Right lobe of liver (tissue), 6 donors: ENCODE measurements around the gene SLC35F4. TPM values are rescaled to one million over a fixed set of nuclear protein-coding genes. Genes with fewer than 3 reads are reported as not detected.

Source experiments
- ATAC-seq, 4 donors: fragments of 200-7000 bp; cut with Tn5 transposase; one replicate each; pipeline ENCODE4 v1.9.1; 2020; ENCODE audit warnings: mild to moderate bottlenecking in 4 of 4, moderate library complexity in 4 of 4
- DNase-seq, 3 donors: peaks; one replicate each; pipeline ENCODE4 v3.0.0-alpha.2; 2020
- H3K27ac ChIP-seq, 3 donors: fragments of 200-600 bp; one replicate each; pipeline ENCODE4 v1.8.0; 2022
- H3K27me3 ChIP-seq, 2 donors: fragments of 200-600 bp; one replicate each; pipeline ENCODE4 v1.8.0; 2022
- H3K36me3 ChIP-seq, 4 donors: fragments of 200-600 bp; sonication (generic) in 1 of 4; one replicate each; pipeline versions ENCODE4 v1.5.1 to v1.8.0; 2017 to 2022; ENCODE audit warnings: control low read depth in 1 of 4
- H3K4me1 ChIP-seq, 4 donors: fragments of 200-600 bp; sonication (generic) in 1 of 4; one replicate each; pipeline versions ENCODE4 v1.5.1 to v1.8.0; 2017 to 2022; ENCODE audit warnings: control low read depth in 1 of 4
- H3K4me3 ChIP-seq, 3 donors: fragments of 200-600 bp; one replicate each; pipeline ENCODE4 v1.8.0; 2022
- H3K9me3 ChIP-seq, 4 donors: fragments of 200-600 bp; sonication (generic) in 1 of 4; one replicate each; pipeline versions ENCODE4 v1.5.1 to v1.8.0; 2017 to 2022; ENCODE audit warnings: control low read depth in 1 of 4
- POLR2A ChIP-seq: fragments of 450-650 bp; IDR thresholded peaks from one replicate; pipeline ENCODE4 v1.6.1; 2017; ENCODE audit warnings: antibody characterized with exemption, mild to moderate bottlenecking
- WGBS: methylation state at CpG from one replicate; pipeline ENCODE4 v1.1.6; 2018; ENCODE audit warnings: low coverage, low lambda C conversion rate; ENCODE audit not compliant: insufficient coverage; ENCODE audit errors: missing lambda C conversion rate; 5-methylcytosine and 5-hydroxymethylcytosine counted together
- intact Hi-C, 2 donors: fragments of 100-400 bp; cut with DNase I; formaldehyde crosslinking; loops; one replicate each; pipeline versions ENCODE4 v1.11.2 to v1.14.1; 2022
- total RNA-seq, 6 experiments: library from RNA; depleted of rRNA in 2 of 6; stranded (reverse); fragments of >200 nt in 2 of 6; fragmentation: NEBNext Ultra II Directional in 3 of 6; extraction: Animal tissue kit (Norgen Biotek cat#: 25700) in 3 of 6; gene quantifications; one replicate each; pipeline versions ENCODE4 v1.1.0 to v1.2.4, GENCODE V29; 2016 to 2023
- TF ChIP-seq, protein P1 (sequence below), 4 donors: fragments of 200-600 bp in 3 of 4; fragments of 450-650 bp in 1 of 4; IDR thresholded peaks; one replicate each; pipeline versions ENCODE4 v1.5.1 to v1.8.0; 2016 to 2022; ENCODE audit warnings: antibody characterized with exemption in 4 of 4, mild to moderate bottlenecking in 2 of 4
- donor health status: DM: no; HTN: yes; CAD: no.
- donor health status: DM: no; HTN: no; CAD: no.
- donor health status: DM: no; HTN: no; CAD: no.
- donor health status: DM: no; HTN: yes; CAD: no.
- donor health status: DM: no; HTN: yes; CAD: no.

SLC35F4 gene
- total RNA-seq, 6 experiments from 2014 or later, result not detected

- intact Hi-C loops, result no loop called here
- TF ChIP-seq, protein P1, sequence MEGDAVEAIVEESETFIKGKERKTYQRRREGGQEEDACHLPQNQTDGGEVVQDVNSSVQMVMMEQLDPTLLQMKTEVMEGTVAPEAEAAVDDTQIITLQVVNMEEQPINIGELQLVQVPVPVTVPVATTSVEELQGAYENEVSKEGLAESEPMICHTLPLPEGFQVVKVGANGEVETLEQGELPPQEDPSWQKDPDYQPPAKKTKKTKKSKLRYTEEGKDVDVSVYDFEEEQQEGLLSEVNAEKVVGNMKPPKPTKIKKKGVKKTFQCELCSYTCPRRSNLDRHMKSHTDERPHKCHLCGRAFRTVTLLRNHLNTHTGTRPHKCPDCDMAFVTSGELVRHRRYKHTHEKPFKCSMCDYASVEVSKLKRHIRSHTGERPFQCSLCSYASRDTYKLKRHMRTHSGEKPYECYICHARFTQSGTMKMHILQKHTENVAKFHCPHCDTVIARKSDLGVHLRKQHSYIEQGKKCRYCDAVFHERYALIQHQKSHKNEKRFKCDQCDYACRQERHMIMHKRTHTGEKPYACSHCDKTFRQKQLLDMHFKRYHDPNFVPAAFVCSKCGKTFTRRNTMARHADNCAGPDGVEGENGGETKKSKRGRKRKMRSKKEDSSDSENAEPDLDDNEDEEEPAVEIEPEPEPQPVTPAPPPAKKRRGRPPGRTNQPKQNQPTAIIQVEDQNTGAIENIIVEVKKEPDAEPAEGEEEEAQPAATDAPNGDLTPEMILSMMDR (IDR thresholded peaks at IDR 0.05), result no peak
- no peak for TF ChIP-seq POLR2A
Measured at GRCh38 chr14:57526942-57527341, 338.9 kb downstream of the SLC35F4 start.

GRCh38 chr14:57519043-57519442 is 346.8 kb downstream of the SLC35F4 start:
- DNase-seq, result no peak
- no peak overlapping the region for H3K4me3 ChIP-seq
- no peaks in the 10 kb centered on the region for H3K27me3 ChIP-seq
- H3K4me1 ChIP-seq, result no peaks in the 10 kb centered on the region
- TF ChIP-seq POLR2A, result no peak
- TF ChIP-seq, protein P1 (IDR thresholded peaks at IDR 0.05), result no peak
- H3K27ac ChIP-seq, result no peak overlapping the region
- no peak for ATAC-seq
- intact Hi-C loops, result no loop called here
- H3K36me3 ChIP-seq, result no peaks in the 10 kb centered on the region
- peaks cover 0 to 5% (median 0%) of the 10 kb centered on the region in 4 donors for H3K9me3 ChIP-seq

More at GRCh38 chr14:57526942-57527341, 338.9 kb downstream of the SLC35F4 start:
- Histone ChIP-seq H3K27me3 (no peaks in the 10 kb centered on the region), H3K9me3 (peaks cover 0 to 5% (median 0%) of the 10 kb centered on the region in 4 donors), H3K4me1 (no peaks in the 10 kb centered on the region), H3K4me3 (no peak overlapping the region), H3K36me3 (no peaks in the 10 kb centered on the region), H3K27ac (no peak overlapping the region)
- ATAC-seq (no peak), DNase-seq (no peak)
- WGBS, result 50% methylated on average over 2 of the region's 3 CpGs
